GM12878 (cell line): Measurements from ENCODE around the gene NLRP9.

ENCODE experiments used
- ATF7 ChIP-seq: fragments of 450-650 bp; IDR thresholded peaks from 2 replicates; pipeline ENCODE4 v1.6.1; 2016; ENCODE audit warnings: low read depth, mild to moderate bottlenecking
- BRCA1 ChIP-seq: IDR thresholded peaks from 2 replicates; pipeline ENCODE4 v1.6.1; 2011; ENCODE audit warnings: low read depth, low read length, improper control_type of control experiment
- CBFB ChIP-seq: IDR thresholded peaks from 2 replicates; pipeline ENCODE4 v1.6.1; 2016; ENCODE audit warnings: antibody characterized with exemption, low read depth
- CBX3 ChIP-seq: fragments of 200-600 bp; sonication (generic); IDR thresholded peaks from 2 replicates; pipeline ENCODE4 v1.6.1; 2016; ENCODE audit warnings: low read depth, borderline replicate concordance
- DPF2 ChIP-seq: fragments of 450-650 bp; IDR thresholded peaks from 2 replicates; pipeline ENCODE4 v1.6.1; 2017; ENCODE audit warnings: mild to moderate bottlenecking
- GABPA ChIP-seq: IDR thresholded peaks from 2 replicates; pipeline ENCODE4 v1.6.1; 2014; ENCODE audit warnings: antibody characterized with exemption, low read depth, mild to moderate bottlenecking, inconsistent platforms
- JUND ChIP-seq: IDR thresholded peaks from 2 replicates; pipeline ENCODE4 v1.6.1; 2012; ENCODE audit warnings: low read depth, mild to moderate bottlenecking, low read length, improper control_type of control experiment, moderate library complexity
- MEF2B ChIP-seq: fragments of 450-650 bp; IDR thresholded peaks from 2 replicates; pipeline ENCODE4 v1.6.1; 2018; ENCODE audit warnings: mild to moderate bottlenecking, moderate library complexity; ENCODE audit not compliant: partially characterized antibody, poor library complexity, severe bottlenecking
- NR2C1 ChIP-seq: fragments of 450-650 bp; IDR thresholded peaks from 2 replicates; pipeline ENCODE4 v1.6.1; 2017; ENCODE audit warnings: antibody characterized with exemption, mild to moderate bottlenecking, moderate library complexity
- NR2F1 ChIP-seq: fragments of 450-650 bp; conservative IDR thresholded peaks from 2 replicates; pipeline ENCODE4 v1.6.1; 2017; ENCODE audit warnings: mild to moderate bottlenecking
- REST ChIP-seq: IDR thresholded peaks from 2 replicates; pipeline ENCODE4 v1.6.1; 2012; ENCODE audit warnings: mild to moderate bottlenecking, low read depth, low read length
- SIN3A ChIP-seq: IDR thresholded peaks from 2 replicates; pipeline ENCODE4 v1.6.1; 2012; ENCODE audit warnings: low read depth, low read length, improper control_type of control experiment
- TF ChIP-seq, protein P1 (sequence below): fragments of 450-650 bp; formaldehyde crosslinking; IDR thresholded peaks from 2 replicates; pipeline ENCODE4 v1.5.0; 2022; ENCODE audit warnings: mild to moderate bottlenecking, missing genetic modification characterization
- TF ChIP-seq, protein P2 (sequence below), 3 experiments: IDR thresholded peaks in 2 of 3; conservative IDR thresholded peaks in 1 of 3; 2 replicates each; pipeline ENCODE4 v1.5.1; 2011; ENCODE audit warnings: low read depth in 3 of 3, low read length in 3 of 3, mild to moderate bottlenecking in 3 of 3, control low read depth in 2 of 3, moderate library complexity in 2 of 3, inconsistent platforms in 1 of 3, mixed read lengths in 1 of 3; ENCODE audit not compliant: control insufficient read depth in 2 of 3, insufficient read depth in 1 of 3; ENCODE audit errors: extremely low read depth in 1 of 3

GRCh38 chr19:55699221-55699620 is 39.0 kb downstream of the NLRP9 start:
- no peak for TF ChIP-seq NR2C1
- TF ChIP-seq, protein P1, sequence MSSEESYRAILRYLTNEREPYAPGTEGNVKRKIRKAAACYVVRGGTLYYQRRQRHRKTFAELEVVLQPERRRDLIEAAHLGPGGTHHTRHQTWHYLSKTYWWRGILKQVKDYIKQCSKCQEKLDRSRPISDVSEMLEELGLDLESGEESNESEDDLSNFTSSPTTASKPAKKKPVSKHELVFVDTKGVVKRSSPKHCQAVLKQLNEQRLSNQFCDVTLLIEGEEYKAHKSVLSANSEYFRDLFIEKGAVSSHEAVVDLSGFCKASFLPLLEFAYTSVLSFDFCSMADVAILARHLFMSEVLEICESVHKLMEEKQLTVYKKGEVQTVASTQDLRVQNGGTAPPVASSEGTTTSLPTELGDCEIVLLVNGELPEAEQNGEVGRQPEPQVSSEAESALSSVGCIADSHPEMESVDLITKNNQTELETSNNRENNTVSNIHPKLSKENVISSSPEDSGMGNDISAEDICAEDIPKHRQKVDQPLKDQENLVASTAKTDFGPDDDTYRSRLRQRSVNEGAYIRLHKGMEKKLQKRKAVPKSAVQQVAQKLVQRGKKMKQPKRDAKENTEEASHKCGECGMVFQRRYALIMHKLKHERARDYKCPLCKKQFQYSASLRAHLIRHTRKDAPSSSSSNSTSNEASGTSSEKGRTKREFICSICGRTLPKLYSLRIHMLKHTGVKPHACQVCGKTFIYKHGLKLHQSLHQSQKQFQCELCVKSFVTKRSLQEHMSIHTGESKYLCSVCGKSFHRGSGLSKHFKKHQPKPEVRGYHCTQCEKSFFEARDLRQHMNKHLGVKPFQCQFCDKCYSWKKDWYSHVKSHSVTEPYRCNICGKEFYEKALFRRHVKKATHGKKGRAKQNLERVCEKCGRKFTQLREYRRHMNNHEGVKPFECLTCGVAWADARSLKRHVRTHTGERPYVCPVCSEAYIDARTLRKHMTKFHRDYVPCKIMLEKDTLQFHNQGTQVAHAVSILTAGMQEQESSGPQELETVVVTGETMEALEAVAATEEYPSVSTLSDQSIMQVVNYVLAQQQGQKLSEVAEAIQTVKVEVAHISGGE (CRISPR knock-in tag): no peak
- TF ChIP-seq BRCA1: no peak
- no peak for TF ChIP-seq MEF2B
- TF ChIP-seq CBFB: no peak
- no peak for TF ChIP-seq CBX3
- no peak for TF ChIP-seq DPF2
- TF ChIP-seq SIN3A: no peak
- TF ChIP-seq REST: no peak
- TF ChIP-seq, protein P2, sequence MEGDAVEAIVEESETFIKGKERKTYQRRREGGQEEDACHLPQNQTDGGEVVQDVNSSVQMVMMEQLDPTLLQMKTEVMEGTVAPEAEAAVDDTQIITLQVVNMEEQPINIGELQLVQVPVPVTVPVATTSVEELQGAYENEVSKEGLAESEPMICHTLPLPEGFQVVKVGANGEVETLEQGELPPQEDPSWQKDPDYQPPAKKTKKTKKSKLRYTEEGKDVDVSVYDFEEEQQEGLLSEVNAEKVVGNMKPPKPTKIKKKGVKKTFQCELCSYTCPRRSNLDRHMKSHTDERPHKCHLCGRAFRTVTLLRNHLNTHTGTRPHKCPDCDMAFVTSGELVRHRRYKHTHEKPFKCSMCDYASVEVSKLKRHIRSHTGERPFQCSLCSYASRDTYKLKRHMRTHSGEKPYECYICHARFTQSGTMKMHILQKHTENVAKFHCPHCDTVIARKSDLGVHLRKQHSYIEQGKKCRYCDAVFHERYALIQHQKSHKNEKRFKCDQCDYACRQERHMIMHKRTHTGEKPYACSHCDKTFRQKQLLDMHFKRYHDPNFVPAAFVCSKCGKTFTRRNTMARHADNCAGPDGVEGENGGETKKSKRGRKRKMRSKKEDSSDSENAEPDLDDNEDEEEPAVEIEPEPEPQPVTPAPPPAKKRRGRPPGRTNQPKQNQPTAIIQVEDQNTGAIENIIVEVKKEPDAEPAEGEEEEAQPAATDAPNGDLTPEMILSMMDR (IDR thresholded peaks at IDR 0.05 in 2 of 3, conservative IDR thresholded peaks at IDR 0.05 in 1 of 3; ENCODE audit: control insufficient read depth in 2 of 3, extremely low read depth in 1 of 3, insufficient read depth in 1 of 3, low read depth in 3 of 3, low read length in 3 of 3): no peak
- no peak for TF ChIP-seq JUND
- no peak for TF ChIP-seq GABPA
- TF ChIP-seq ATF7: no peak
- TF ChIP-seq NR2F1: no peak
